ENCODE results near the gene TCOF1.

Gene TCOF1, protein sequence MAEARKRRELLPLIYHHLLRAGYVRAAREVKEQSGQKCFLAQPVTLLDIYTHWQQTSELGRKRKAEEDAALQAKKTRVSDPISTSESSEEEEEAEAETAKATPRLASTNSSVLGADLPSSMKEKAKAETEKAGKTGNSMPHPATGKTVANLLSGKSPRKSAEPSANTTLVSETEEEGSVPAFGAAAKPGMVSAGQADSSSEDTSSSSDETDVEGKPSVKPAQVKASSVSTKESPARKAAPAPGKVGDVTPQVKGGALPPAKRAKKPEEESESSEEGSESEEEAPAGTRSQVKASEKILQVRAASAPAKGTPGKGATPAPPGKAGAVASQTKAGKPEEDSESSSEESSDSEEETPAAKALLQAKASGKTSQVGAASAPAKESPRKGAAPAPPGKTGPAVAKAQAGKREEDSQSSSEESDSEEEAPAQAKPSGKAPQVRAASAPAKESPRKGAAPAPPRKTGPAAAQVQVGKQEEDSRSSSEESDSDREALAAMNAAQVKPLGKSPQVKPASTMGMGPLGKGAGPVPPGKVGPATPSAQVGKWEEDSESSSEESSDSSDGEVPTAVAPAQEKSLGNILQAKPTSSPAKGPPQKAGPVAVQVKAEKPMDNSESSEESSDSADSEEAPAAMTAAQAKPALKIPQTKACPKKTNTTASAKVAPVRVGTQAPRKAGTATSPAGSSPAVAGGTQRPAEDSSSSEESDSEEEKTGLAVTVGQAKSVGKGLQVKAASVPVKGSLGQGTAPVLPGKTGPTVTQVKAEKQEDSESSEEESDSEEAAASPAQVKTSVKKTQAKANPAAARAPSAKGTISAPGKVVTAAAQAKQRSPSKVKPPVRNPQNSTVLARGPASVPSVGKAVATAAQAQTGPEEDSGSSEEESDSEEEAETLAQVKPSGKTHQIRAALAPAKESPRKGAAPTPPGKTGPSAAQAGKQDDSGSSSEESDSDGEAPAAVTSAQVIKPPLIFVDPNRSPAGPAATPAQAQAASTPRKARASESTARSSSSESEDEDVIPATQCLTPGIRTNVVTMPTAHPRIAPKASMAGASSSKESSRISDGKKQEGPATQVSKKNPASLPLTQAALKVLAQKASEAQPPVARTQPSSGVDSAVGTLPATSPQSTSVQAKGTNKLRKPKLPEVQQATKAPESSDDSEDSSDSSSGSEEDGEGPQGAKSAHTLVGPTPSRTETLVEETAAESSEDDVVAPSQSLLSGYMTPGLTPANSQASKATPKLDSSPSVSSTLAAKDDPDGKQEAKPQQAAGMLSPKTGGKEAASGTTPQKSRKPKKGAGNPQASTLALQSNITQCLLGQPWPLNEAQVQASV (N-terminal part only)

DNA sequence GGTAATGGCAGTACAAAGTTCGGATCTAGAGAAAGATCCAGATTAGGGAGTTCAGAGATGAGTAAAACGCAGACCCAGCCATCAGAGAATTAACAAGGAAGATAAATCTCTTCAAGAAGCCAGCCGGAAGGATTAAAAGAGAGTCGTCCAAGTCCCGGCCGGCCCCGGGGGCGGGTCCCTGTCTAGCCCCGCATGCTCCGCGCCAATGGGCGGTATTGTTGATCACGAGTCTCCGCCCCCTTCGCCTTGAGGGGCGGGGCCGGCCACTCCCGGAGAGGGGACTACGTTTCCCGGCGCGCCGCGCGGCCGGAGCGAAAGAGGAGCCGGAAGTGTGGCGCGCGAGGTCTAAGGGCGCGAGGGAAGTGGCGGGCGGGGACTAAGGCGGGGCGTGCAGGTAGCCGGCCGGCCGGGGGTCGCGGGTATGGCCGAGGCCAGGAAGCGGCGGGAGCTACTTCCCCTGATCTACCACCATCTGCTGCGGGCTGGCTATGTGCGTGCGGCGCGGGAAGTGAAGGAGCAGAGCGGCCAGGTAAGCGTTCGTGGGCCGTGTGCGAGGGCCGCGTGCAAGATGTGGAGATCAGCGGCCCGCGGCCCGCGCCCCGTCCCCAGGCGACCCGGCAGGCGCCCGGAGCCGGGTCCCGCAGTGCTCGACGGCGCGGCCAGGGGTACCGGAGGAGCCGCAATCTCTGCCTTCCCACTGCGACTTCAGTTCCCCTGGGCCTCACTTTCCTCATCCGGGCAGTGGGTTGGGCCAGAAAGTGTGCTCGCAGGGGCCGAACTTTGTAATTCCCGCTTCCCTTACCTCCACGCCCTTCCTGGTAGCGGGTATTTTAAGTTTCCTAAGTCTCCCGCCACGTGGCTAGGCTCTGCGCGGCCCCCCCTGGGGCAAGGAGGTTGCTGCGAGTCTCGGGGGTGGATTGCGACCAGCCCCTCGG lies at the start of gene TCOF1:
TCOF1 (plus strand) TSS at position 372 of the 935 bp plus-strand sequence; CDS start at position 422, 50 bp downstream.
- DNase-seq, result peak; percentile 98

DNA sequence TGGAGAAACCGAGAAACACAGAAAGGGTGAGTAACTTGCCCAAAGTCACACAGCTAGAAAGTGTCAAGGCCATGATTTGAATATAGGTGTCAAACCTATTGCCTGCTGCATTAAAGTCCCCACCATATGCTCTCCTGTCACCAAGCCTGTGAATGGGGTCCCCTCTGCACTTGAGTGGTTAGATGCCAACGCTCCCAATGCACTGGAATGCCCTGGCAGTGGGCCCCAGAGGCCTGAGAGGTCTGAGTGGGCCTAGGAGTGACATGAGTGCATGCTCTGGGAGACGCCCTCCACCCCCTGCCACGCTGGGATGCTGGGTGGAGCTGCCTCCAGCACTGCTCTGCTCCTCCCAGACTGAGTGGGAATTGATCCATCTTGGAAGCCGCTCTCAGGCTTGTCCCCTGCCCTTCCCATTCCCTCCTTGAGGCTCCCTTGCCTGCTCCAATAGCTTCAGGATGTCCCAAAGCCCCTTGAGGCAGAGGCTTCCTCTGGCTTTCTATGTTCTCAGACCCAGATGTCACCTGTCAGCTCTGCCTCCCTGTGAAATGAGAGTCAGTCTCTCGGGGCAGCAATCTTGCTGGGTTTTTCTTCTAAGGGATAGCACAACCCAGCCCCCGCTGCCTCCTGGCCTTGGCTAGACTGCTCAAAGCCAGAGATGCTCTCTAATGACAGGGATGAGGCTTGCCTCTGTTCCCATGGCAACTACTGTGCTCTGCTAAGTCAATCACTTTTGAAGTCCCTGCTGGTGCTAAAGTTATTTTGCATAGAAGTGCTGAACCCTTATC lies 48.2 kb upstream of the TCOF1 start:
- no peak for DNase-seq

DNA sequence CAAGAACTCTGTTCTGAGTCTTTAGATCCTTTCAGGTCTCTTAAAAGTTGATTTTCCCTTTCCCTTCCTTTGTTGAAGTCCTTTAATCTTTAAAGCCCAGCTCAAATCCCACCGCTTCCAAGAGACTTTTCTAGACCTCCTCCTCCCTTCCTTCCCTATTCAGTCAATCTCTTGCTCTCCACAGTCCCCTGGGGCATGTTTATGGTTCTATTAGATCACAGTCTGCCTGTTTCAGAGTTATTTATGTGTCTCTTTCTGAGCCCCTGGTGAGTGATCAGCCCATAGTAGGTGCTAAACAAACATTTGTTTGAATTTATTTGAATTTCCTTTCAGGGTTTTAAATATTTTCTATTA lies 47.6 kb upstream of the TCOF1 start:
- no peak for DNase-seq

DNA sequence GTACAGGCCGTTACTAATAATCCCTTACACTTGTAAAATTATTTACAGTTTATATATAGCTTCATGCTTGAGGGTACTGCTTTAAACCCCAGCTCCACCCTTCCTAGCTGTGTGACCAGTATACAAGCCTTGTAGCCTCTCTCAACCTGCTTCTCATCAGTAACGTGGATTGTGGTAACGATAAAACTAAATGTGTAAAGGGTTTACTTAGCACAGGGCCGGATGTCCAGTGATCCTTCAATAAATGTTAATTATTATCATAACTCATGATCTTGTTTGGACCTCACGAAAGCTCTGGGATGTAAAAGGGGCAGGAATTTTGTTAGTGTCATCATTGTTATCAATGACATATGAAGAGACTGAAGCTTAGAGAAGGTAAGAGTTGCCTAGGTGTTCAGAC lies 47.3 kb upstream of the TCOF1 start:
- no peak for DNase-seq

DNA sequence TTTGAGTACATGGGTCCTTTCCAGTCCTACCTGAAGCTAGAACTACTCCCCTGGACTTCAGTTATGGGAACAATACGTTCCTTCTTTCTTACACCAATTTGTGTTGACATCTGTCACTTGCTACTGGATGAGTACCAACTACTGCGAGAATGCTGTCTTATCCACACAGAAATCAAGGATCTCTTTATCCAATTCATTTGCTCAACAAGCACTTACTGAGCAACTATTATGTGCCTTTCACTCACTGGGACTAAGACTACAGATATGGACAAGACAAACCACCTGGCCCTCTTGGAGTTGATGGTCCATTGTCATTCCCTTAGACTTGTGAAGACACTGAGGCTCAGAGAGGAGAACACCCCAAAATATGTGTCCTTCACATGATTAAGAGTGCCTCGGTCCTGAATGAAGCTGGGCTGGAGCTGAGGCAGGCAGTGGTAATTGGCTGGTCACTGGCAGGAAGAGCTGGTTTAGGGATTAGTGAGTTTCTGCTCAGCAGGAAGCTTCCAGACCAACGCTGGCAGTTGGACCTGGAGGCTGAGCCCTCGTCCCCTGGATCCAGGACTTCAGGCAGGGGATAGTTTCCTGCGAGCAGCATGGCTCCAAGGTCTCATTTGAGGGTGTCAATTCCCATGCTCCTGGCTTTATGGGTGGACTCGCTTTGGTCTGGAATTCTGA lies 46.3 kb upstream of the TCOF1 start:
- DNase-seq, result no peak

DNA sequence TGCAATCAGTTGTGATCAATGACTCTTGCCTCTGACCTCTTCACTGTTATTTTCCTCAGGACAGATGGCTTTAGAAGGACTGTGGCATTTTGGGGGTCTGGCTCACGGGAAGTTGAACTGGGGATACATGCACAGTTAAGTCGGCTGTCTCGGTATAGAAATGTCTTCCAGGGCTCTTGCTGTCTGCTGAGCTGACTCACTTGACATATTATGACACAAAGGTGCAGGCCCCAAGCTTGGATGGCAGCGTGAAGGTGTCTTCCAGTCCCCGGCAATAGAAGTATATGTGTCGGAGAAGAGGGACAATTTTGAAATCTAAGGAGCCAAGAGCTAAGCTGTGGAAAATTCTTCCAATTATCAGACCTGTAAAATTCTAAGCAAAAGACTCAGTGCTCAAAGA lies 45.0 kb upstream of the TCOF1 start:
- DNase-seq, result no peak

DNA sequence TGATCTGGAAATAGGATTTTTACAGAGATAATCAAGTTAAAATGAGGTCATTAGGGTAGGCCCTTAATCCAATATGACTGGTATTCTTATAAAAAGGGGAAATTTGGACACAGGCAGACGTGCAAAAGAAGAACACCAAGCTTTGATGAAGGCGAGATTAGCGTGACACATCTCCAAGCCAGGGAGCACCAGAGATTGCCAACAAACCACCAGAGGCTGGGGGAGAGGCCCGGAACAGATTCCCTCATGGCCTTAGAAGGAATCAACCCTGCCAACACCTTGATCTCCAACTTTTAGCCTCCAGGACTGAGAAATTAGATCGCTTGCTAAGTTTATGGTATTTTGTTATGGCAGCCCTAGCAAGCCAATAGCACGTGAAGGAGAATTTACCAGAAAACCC lies 44.0 kb upstream of the TCOF1 start:
- DNase-seq, result no peak

DNA sequence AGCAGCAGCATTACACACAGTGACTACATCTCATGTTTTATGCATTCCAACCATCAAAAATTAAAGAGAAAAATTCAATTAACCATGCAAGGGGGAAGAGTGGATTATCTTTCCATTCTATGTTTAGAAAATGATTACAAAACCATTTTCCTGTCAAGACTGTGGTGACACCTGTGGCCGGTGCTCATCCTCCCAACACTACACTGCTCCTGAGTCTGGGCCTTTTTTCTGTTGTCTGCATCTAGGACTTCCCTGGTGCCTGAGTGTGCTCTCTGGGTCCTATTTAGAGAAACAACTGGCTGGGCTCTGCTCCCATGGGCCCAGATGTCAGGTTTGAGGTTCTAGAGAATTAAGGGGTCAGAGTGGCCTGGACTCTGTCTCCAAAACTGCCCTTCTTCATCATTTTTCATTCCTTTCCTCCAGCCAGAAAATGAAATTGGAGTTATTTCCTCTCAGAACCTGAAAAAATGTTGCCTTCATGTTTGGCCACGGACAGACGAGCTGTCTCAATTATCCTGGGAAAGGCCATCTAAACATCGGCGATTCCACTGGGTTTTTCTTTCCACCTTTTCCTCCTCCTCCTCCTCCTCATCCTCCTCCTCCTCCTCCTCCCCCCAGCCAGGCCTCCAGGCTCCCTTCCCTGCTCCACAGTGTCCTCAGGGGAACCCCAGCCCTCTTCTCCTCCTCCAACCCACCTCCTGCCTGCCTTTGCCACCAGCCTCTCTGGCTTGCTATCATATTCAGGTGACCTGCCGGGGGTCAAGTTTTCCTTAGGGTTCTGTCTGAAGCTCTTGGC lies 43.4 kb upstream of the TCOF1 start:
- no peak for DNase-seq

DNA sequence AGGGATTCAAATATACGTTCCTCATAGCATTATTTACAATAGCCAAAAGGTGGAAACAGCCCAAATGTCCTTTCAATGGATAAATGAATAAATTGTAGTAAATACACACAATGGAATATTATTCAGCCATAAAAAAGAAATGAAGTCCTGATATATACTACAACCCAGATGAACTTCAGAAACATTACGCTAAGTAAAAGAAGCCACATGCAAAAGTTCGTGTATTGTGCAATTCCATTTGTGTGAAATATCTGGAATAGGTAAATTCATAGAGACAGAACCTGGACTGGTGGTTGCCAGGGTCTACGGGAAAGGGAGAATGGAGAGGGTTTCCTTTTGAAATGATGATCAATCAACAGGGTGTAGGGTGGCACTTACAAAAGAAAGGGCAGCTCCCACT lies 42.3 kb upstream of the TCOF1 start:
- no peak for DNase-seq

DNA sequence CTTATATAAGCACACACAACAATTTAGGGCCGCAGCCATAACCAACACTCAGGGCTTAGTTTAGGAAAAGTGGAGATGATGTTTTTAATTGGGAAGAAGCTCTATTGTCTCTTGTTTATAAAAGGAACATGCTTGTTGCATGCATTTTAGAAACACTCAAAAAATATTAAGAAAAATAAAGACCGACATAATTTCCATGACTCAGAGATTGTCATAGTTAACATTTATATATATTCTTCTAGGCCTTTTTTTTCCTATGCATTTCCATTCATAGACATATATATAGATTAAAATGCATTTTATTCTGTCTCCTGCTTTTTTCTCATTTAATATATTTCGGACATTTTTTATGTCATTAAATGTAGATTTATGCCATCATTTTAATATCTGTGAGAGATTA lies 41.2 kb upstream of the TCOF1 start:
- no peak for DNase-seq

DNA sequence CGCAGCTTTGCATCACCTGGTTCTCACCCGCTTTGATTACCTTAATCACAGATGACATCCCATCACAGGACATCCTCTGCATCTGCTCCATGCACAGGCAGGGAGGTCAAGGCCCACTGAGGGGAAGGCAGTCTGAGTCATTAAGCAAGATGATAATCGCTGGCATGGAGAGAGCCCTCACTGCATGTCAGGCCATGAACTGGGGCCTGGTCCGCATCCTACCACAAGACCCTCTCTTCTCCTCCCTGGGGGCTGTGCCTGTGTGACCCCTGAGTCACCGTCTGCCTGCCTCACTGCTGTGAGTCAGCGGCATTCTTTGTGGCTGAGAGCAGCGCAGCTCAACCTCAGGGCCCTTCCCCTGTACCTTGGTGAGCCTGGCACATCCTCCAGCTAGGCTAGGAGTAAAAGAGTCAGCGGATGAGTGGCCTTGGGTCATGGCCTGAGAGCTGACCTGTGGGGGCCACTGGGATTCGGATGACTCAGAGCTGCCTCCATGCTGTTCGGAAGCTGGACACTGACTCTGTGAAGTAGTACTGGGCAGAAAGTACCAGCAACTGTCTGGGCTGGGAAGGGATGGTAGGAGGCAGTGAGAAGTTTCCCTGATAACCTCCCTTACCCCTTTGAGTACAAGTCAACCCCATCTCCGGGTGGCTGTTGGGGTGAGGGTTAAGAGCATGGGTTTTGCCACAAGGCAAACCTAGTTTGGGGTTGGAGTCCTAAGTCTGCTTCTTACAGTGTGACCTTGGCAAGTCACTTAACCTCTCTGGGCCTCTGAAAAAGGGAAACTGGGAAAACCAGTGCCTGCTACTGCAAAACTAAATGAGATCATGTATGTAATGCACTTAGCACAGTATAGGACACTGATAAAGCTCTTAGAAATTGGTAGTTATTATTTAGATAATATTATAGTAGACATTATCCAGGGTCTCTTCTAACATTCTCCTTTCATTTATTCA lies 40.2 kb upstream of the TCOF1 start:
- DNase-seq, result no peak

DNA sequence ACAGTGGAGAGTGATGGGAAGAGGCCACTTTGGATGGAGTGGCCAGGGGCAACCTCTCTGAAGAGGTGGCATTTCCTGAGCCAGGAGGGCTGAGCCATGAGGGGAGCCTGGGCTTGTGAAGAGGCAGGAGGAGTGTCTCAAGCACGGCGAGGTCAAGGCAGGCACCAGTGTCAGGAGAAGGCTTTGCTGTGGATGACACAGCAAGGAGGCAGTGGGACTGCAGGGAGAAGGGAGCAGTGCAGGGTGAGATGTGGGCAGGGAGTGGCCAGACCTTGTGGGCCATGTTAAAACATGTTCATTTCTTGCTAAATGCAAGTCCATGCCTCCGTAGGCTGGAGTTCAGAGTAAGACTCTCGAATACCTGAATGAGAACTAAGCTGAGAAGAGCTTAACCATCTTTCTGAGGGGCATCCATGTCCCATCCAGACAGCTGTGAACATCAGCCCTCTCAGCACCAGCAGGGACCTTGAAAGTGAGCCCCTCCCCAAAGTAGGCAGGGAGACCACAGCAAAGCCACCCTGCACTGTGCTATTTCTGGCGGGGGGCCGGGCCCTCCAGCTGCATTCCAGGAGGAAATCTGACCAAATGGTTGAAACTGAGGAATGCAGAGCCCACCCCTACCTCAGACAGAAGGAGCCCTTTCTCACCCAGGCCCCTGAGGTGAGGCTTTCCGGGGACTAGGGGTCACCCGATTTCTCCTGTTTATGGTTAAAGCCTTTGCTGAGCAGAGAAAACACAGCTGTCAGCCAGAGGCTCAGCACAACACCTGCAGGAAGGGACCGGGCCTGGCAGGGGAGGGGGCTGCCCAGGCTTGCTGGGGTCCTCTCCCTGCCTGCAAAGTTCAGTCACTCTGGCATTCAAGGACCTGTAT lies 38.6 kb upstream of the TCOF1 start:
- DNase-seq, result no peak

DNA sequence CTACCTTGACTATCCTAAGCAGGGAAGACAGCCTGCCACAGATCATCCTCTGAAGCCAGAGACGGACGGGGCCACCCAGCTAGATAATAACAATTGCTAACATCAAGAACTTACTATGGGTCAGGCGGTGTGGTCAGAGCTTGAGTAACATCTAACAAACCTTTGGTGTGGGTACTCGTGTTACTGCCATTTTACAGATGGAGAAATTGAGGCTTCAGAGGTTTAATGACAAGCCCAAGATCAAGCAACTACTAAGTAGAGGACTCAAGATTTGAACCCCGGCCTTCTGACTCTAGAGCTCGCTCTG lies 38.1 kb upstream of the TCOF1 start:
- no peak for DNase-seq

DNA sequence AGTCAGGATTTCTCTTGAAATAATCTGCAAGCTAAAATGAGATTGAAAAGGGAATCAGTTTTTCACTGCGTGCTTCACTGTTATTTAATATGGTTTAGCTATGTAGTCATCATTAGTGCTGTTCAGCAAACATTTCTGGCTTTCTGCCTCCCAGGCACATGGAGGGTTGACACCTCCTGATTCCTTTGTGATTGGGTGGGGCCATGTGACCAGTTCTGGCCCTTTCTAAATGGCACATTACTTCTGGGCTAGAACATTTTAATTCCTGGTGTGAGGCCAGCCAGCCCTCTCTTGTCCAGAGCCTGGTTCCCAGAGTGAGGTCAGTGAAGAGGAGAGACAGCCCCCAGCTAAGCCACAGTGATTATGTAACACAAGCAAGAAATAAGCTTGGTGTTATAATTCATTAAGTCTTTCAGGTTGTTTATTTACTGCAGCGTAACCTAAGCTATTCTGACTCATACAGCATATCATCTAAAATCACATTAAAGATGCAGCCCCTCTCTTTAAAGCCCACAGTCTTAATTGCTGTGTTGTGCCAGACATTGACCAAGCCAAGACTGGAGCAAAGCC lies 37.4 kb upstream of the TCOF1 start:
- DNase-seq, result no peak

DNA sequence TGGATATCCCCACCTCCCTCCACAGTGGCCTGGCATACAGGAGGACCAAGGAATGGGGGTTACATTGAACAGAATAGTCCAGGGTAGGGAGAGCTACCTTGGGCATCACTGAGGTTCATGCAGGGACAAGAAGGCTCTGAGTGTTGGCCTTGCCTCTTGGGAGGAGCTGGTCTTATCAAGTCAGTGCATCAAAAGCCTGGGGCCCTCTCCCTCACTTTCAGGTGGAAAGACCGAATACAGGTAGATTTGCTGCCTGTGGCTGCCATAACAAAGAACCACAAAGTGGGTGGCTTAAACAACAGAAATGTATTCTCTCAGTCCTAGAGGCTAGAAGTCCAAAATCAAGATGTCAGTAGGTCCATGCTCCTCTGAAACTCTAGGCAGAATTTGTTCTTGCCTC lies 36.3 kb upstream of the TCOF1 start:
- no peak for DNase-seq

DNA sequence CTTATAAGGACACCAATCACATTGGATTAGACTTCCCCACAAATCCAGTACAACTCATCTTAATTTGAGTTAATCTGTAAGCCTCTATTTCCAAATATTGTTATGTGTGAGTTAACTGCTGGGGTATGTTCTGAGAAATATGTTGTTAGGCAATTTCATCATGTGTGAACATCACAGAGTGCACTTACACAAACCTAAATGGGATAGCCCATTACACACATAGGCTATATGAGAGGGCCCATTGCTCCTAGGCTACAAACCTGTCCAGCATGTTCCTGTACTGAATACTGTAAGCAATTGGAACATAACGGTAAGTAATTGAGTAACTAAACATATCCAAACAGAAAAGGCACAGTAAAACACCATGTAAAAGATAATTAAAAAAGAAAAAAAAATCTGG lies 35.7 kb upstream of the TCOF1 start:
- DNase-seq, result no peak

DNA sequence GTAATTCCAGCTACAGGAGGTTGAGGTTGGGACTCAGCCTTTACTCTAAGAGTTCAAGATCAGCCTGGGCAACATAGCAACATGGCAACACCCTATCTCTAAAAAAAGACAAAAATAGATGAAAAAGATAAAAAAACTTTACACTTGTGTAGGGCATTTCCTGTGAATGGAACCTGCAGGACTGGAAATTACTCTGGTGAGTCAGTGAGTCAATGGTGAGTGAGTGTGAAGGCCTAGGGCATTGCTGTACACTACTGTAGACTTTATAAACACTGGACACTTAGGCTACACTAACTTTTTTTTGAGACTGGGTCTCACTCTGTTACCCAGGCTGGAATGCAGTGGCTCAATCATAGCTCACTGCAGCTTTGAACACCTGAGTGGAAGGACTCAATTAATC lies 35.3 kb upstream of the TCOF1 start:
- no peak for DNase-seq

All from activated CD4-positive, alpha-beta T cell treated with anti-CD3 and anti-CD28 coated beads, Interleukin-2, amount 50 U/mL, for 16 hours (primary cell).